ENCODE data around the gene ADARB2.

ADARB2 gene

DNA sequence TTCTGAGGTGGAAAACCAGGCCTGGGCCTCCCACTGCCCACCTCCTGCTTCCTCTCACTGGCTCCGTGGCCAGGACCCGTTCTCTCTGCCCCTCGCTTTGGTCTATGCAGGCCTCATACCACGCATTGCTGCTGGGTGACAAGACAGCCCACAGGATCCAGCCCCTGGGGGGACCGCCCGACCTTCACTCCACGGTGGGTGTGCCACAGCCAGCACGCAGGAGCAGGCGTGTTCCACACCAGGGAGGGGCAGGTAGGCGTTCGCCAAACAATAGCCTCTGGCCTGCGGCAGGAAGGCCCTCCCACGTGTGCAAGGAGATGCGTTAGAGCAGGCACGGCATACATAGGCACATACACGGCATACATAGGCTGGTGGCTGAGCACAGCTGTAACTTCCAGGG, 447.7 kb downstream of the ADARB2 start:
- DNase-seq (ENCODE audit: low read depth), result no peak

DNA sequence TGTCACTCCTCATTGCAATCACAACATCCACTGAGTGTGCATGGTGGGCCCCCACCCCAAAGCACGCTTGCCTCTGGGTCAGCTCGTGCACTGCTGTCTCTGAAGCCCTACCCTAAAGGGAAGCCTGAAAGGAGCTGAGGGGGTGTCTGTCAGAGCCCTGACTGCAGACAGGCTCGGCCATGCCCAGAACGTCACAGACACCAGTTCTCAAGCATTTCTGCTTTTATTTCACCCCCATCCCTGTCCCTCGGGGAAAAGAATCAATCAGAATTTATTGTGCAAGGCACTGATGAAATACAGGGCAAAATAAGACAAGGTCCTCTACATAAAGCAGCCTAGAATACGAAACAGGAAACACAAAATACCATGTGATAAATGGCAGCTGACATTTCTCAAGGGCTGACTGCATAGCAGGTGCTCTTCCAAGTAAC, 449.3 kb downstream of the ADARB2 start:
- no peak for DNase-seq (ENCODE audit: low read depth)

DNA sequence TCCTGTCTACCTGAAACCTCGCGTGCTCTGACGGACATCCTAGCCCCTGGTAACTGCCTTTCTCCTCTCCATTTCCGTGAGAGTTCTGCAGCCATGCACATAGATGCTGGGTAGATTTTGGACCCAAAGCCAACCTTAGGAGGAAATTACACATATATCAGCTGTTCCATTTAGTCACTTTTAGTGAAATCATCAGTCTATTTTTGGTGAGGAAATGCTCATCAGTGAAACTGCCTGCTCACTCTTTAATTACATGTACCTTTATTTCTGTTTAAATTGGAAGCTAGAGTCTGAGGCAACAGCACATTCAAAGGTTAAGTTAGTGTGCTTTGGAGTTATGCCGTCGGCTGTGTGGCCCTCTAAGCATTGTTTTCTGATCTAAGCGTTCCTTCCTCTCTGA, 449.8 kb downstream of the ADARB2 start:
- DNase-seq (ENCODE audit: low read depth), result no peak

DNA sequence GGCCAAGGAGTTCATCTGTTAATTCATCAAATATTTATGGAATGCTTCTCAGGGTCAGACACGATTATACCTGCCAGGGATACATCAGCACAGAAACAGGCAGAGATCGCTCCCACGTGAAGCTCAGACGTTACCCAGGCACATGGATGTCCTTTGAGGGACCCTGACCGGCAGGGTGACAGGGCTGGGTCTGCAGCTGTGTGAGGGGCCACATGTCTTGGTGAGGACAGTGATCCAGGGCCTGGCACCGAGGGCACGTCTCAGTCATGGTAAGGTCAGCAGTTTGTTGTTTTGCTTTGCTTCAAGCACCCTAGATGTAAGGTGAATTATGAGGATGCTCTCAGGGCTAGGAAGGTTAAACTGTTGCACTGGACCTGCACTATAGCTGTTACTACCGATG, 453.2 kb downstream of the ADARB2 start:
- no peak for DNase-seq (ENCODE audit: low read depth)

DNA sequence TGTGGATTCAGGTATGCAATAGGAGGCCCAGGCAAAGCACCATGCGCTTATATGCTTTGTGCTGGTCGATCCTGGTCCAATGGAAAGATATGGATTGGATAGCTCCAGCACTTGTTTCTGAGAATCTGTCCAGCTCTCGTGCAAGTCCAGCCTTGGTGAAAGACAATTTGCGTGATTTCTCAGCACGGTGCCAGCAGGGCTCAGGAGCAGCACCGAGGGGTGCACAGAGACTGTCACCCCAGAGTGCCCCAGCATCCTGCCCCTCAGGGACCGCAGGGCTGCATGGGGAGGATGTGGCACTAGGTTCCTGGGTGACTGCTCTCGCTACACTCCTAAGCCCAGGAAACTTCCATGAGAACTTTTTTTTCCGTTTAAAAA, 455.9 kb downstream of the ADARB2 start:
- no peak for DNase-seq (ENCODE audit: low read depth)

DNA sequence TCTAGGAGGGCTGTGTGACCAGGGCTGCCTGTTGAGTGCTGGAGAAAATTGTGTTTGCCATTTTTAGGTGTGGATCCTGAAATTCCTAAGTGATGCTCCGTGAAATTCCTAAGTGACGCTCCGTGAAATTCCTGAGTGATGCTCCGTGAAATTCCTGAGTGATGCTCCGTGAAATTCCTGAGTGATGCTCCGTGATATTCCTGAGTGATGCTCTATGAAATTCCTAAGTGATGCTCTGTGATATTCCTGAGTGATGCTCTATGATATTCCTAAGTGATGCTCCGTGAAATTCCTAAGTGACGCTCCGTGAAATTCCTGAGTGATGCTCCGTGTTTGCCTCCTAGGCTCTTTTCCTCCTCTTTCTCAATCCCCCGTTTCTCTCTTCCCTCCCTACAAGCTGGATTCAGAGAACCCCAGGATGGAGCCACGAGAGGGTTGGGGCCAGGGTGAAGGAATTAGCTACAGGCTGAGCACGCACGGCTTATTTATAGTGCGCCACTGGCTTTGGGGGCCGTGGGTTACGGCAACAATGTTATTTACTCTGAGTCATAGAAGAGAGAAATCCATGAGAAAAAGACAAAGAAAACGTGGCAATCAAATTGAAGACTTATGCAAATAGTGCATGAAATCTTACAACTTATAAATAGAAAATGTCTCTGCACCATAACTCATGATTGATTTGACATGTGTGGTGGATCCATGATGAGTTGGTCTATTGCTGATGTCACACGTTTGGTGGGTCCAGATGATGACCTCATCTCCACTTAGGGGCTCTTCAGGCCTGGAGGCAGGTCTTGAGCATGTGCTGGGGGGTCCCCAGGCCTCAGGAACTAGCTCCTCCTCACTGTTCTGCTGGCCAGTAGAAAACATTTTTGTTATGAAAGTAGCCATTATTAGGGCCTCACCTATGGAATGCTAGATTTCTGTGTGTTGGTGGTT, 456.6 kb downstream of the ADARB2 start:
- no peak for DNase-seq (ENCODE audit: low read depth)

DNA sequence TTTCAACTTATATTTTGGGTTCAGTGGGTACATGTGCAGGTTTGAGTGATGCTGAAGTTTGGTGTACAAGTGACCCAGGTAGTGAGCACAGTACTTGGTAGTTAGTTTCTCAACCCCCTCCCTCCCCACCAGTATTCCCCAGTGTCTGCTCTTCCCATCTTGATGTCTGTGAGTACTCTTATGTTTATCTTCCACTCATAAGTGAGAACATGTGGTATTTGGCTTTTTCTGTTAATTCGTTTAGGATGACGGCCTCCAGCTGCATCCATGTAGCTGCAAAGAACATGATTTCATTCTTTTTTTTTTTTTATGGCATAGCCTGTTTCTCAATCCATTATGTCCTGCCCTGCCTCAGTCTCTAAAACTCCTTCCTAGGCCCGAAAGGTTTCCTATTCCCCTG, 459.0 kb downstream of the ADARB2 start:
- no peak for DNase-seq (ENCODE audit: low read depth)

DNA sequence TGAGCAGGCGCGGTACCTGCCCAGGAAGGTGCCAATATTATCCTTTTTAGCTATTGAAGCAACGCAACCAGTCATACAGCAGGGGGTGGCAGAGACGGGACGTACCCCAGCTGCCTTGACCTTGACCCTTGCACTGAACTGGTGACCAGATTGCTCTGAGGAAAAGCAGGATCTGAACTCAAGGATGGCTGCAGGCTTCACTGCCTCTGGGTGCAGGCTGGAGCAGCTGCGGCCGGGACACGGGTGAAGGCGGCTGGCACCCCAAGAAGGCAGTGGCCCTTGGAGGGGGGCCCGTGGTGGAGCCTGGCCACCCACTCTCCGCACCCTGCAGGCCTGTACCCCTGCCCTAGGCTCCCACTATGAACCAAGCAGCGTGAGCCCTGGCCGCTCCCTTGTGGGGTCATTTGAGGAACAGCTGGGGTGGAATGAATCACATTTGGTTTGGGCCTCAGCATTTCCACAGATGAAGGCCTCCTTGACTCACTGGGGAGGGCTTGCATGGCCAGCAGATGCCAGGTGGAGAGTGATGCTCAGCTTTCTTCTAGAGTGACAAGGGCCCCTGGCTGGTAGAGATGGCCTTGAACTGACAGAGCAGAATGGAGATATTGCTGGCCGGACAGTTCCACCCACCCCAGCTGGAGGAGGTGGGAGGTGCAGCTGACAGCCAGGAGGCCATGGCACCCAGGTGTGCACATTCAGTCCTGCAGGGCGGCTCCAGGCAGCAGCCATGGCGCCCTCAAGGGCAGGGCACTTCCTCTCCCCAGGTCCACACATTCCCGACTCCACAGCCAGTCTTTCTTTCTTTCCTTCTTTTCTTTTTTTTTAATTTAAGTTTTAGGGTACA, 462.4 kb downstream of the ADARB2 start:
- no peak for DNase-seq (ENCODE audit: low read depth)

DNA sequence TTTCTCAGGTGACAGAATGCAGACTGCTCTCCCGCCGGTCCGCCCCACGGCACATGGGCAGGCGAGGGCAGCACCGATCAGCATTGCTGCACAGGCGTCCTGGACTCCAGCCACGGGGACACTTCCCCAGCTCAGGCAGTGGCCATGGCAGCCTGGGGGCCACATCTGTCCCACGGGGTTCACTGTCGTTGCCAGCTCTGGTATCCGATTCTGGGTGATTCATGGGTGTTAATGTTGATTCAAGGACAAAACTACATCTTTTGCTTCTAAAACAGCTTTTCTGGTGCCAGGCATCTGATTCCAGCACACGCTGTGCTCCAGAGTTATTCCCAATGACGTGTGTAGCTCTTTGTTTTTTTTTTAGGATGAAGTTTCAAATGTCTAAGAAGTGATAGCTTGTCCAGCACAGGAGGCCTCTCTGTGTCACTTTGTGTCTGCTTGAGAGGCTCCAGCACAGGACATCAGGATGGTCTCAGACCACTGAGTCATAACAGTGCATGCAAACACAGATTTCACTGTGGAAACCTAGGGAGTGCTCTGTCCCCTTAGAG, 463.1 kb downstream of the ADARB2 start:
- DNase-seq (ENCODE audit: low read depth), result no peak

DNA sequence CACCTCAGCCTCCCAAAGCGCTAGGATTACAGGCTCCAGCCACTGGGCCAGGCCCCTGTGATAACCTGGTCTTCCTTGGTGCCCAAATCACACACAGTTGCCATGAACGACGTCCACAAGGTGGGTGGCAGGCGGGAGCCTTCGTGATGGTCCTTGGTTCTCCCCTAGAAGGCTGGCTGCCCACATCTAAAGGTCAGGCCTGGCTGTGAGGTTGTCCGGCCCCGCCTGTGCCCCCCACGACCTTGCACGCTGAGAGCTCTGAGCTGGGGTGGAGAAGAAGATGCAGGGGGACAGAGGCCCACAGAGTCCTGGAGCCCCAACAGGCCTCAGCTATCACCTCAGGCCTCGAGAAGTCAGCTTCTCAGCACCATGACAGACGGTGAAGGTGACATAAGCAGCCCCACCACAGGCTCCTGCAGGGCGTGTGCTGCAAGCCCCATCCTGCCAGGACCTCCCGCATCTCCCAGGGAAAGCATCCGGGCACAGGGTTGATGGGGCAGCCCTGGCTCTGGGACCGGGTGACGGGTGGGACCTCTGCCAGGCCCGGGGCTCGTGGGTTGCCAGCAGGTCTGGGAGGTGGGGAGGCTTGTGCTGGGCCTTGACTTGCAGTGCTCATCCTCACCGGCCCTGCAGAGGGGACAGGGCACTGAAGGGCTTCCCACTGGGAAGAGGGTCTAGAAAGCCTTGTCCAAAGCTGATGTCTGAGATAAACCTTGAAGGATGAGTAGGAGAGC, 463.8 kb downstream of the ADARB2 start:
- no peak for DNase-seq (ENCODE audit: low read depth)

DNA sequence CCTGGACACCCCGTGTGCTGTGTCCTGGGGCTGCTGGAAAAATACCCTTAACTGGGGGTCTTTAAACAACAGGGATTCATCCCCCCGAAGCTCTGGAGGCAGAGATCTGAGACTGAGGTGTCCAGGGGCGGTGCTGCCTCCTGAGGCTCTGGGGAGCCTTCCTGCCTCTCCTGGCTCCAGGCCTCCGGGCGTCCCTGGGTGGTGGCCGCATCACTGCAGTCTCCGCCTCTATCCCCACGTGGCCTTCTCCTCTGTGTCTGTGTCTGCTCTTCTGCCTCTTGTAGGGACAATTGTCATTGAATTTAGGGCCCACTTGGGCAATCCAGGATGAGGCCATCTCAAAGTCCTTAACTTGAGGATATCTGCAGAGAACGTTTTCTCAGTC, 464.6 kb downstream of the ADARB2 start:
- no peak for DNase-seq (ENCODE audit: low read depth)

DNA sequence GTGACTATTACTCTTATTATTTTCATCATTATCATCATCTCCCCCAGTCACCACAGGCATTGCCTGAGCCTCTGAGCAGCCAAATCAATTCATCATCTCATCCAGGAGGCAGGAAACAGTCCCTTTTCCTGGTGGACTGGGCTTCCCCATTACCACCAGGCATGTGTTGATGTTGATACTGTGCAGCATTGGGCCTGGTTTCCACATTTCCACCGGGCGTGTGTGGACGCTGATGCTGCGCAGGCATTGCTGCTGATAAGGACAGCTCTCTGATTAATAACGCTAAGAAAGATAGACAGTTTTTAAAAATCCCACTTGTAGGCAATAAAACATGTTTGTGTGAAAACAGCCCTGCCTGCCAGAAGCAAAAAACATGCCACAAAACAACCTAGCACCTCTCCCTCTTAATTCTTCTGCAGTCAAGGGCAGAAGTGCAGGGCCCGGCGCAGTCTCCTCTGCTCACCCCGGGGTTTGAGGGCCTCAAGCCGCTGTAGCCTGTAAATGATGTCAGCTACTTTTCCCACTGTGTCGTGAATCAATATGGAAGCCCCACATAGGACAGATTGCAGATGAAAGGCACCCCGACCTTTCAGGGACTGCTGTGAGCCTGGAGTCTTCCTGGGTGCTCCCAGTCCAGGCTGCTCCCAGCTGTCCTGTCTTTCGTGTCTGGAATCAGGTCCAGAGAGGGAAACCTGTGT, 465.1 kb downstream of the ADARB2 start:
- DNase-seq (ENCODE audit: low read depth), result no peak

DNA sequence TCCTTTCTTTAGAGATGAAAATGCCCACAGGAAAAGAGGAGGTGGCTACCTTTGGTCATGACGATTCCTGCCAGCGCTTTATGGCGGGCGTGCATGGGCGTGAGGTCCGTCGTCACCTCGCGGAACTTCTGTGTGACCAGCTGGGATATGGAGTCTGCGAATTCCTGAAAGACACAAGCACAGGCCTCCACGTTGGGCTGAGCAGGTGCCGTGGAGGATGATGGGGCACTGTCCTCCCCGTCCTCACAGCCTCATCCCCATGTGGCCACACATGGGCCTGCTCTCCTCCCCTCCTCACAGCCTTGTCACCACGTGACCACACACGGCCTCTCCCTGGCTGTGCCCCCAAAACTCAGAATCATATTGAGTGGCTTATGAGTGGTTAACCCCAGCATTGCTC, 466.4 kb downstream of the ADARB2 start:
- no peak for DNase-seq (ENCODE audit: low read depth)

DNA sequence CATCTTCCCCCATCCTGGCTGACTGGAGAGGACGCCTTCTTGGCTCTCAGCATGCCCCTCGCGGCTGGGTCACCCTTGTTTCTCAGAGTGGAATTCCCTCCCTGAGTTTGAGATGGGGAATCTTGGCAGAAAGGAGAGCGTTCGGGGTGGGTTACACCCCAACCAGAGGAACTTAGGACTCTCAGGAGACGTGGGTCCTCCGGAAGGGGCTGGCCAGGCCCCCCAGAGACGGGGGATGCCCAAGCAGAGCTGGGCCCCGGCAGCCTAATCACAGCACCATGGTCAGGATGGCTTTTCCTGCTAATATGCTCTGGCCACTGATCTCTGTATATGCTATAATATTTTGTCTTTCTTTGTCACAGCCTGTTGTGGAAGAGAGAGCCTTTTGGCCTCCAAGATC, 466.8 kb downstream of the ADARB2 start:
- DNase-seq (ENCODE audit: low read depth), result no peak

DNA sequence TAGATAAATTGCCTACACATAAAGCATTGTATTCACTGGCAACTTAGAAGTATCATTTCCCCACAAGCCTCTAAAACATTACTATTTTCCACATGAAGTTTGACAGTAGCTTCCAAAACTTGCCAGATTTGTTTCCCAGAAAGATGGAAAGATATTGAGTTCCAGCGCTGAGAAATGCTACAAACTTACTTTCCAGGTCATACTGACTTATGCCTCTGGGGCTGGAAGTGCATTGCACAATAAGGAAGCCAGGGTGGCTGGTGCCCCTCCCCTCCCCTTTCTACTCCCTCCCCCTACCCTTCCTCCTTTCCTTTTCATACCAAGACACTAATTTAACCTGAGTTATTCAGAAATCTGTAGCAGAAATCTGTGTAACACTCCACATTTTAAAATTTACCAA, 468.5 kb downstream of the ADARB2 start:
- no peak for DNase-seq (ENCODE audit: low read depth)

DNA sequence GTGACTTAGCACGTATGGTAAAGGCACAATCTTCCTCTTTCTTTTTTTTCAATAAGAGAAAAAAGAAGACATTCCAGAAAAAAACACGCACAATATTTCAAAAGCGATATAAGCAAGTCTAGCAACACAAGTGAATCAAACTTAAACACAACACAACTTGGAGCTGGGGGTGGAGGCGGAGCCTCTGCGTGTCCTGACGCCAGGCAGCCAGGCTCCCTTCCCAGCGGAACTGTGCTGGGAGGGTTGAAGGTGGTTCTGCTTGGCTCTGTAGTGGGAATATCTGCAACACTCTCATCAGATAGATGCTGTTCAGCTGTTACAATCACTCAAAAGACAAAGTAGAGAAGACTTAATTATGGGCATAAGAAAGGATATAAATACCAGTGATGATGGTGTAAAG, 469.8 kb downstream of the ADARB2 start:
- no peak for DNase-seq (ENCODE audit: low read depth)

DNA sequence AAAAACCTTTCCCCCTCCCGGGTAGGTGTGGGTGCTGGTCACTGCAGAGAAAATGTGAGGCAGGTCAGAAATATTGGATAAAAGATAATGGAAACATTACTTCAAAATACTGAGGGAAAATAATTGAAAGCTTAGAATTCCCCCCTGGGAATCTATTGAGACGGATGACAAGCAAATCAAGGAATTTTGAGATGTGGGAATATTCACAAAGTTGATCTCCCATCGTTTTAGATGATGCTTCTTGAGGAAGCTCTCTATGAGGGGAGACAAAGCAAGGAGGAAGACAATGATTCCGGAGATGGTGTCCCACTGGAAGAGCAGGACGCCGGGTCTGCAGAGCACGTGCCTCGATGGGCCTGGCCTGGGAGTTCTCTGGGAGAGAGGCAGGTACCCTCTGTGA, 470.2 kb downstream of the ADARB2 start:
- no peak for DNase-seq (ENCODE audit: low read depth)

DNA sequence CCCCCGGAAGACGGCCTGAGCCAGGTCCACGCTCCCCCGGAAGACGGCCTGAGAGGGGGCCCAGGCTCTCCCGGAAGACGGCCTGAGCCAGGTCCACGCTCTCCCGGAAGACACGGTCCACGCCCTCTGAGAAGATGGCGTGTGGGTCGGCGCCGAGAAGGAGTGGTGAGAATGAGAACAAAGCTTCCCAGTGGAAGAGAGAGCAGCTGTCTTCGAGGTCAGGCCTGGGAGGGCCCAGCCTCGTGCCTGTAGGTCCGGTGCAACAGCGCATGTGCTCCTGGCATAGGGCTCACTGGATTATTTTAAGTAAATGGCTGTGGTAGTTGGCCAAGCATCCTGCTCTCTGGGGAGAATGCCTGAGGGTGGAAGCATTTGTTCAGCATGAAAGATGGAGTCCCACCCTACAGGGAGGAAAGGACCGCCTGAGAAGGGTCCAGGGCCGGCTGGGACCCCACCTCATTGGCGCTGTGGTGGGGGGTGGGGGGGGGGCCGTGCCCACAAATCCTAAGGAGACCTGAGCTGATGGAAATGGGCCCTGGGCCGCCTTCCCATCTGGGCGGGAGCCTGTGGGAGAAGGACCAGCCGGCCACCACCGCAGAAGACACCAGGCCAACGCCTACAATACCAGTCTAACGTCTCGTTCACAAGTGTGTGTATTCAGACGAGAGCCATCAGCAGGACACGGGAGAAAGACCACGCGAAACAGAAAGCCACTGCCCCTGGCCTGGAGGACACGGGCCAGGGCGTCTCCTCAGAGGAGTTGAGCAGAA, 471.1 kb downstream of the ADARB2 start:
- no peak for DNase-seq (ENCODE audit: low read depth)

DNA sequence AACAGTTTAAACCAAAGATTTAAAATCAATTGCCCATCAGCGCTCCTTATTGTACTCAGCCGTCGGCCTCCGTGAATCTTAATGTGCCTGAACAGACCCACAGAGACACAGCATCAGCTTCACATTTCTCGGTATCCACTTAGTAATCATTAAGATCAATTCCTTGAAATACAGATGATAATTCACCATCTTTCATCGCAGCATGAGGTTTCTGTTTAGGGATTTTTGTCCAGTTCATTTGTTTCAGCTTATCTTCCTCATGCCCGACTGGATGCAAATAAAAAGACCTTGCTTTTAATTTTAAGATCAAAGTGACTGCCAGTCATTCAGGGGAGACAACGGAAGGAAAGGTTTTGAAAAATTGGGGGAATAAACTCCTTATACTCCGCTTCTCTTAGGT, 473.3 kb downstream of the ADARB2 start:
- DNase-seq (ENCODE audit: low read depth), result no peak

DNA sequence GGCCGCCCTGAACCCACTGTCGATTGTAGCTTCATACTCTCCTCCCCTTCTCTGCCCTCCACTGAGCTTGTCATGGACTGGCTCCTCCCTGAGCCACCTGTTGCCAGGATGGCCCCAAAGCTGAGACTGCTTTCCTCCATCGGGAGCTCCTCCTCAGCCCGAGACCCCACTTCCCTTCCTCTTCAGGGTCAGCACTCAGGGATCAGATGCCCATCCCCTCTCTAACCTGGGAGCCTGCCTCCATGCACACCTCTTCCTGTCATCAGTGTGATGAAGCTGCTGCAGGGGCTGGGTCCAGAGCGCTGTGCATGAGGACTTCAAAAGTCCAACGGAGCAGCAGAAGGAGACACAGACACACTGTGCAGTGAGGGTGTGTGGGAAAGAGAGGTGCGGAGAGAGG, 480.1 kb downstream of the ADARB2 start:
- no peak for DNase-seq (ENCODE audit: low read depth)

DNA sequence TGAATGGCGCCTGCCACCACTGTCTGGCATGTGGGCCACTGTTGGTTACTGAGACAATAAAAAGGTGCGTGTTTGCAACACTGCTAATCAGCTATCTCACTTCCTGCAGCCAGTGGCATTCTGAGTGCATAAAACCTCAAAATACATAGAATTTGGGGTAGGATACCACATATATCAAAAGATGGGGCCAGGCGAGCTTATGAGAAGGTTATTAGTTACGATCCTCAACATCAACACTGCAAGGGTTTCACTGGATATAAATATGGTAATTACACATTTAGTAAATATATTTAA, 480.9 kb downstream of the ADARB2 start:
- DNase-seq (ENCODE audit: low read depth), result no peak
